GM18861 (cell line): ENCODE data around the gene SPOCK3.
"Not testable (repeated sequence)": the region's sequence is repeated elsewhere in the genome, so short reads cannot be mapped to it uniquely, and the experiment has no call there.

ENCODE experiments used
- ATAC-seq: cut with Tn5 transposase; IDR thresholded peaks from one replicate; pipeline ENCODE4 v1.9.1; 2021; ENCODE audit not compliant: unreplicated experiment

The SPOCK3 gene

GRCh38 chr4:166827629-166828028 lies 406.7 kb downstream of the SPOCK3 start:
- ATAC-seq: no peak

GRCh38 chr4:166827167-166827566 lies 407.1 kb downstream of the SPOCK3 start:
- no peak for ATAC-seq

GRCh38 chr4:166823848-166824247 lies 410.4 kb downstream of the SPOCK3 start:
- ATAC-seq: no peak

GRCh38 chr4:166823126-166823525 lies 411.2 kb downstream of the SPOCK3 start:
- no peak for ATAC-seq

GRCh38 chr4:166822386-166822785 lies 411.9 kb downstream of the SPOCK3 start:
- ATAC-seq: no peak

GRCh38 chr4:166816890-166817289 lies 417.4 kb downstream of the SPOCK3 start:
- ATAC-seq: no peak

- ATAC-seq: no peak
Observed at GRCh38 chr4:166808380-166808779, 425.9 kb downstream of the SPOCK3 start.

- no peak for ATAC-seq
Observed at GRCh38 chr4:166802346-166802745, 431.9 kb downstream of the SPOCK3 start.

GRCh38 chr4:166798126-166798525 lies 436.2 kb downstream of the SPOCK3 start:
- no peak for ATAC-seq

GRCh38 chr4:166777760-166778159 lies 456.5 kb downstream of the SPOCK3 start:
- ATAC-seq: no peak

GRCh38 chr4:166763018-166763417 lies 471.3 kb downstream of the SPOCK3 start:
- no peak for ATAC-seq

GRCh38 chr4:166741742-166742141 lies 492.6 kb downstream of the SPOCK3 start:
- ATAC-seq: no peak

- ATAC-seq: not testable (repeated sequence)
Observed at GRCh38 chr4:166739215-166739614, 495.1 kb downstream of the SPOCK3 start.

- no peak for ATAC-seq
Observed at GRCh38 chr4:166737430-166737829, 496.9 kb downstream of the SPOCK3 start.

- no peak for ATAC-seq
Observed at GRCh38 chr4:166735553-166735952, 498.7 kb downstream of the SPOCK3 start.

- no peak for ATAC-seq
Observed at GRCh38 chr4:166734797-166735196, 499.5 kb downstream of the SPOCK3 start.

GRCh38 chr4:166733686-166734085 lies 500.6 kb downstream of the SPOCK3 start:
- ATAC-seq: no peak

- ATAC-seq: no peak
Observed at GRCh38 chr4:166726832-166727231, 507.5 kb downstream of the SPOCK3 start.

GRCh38 chr4:166724369-166724768 lies 509.9 kb downstream of the SPOCK3 start:
- no peak for ATAC-seq

- no peak for ATAC-seq
Observed at GRCh38 chr4:166723532-166724140, 510.7 kb downstream of the SPOCK3 start.

- not testable (repeated sequence) for ATAC-seq
Observed at GRCh38 chr4:166715748-166716713, 518.3 kb downstream of the SPOCK3 start.

GRCh38 chr4:166700592-166700991 lies 533.7 kb downstream of the SPOCK3 start:
- ATAC-seq: no peak
